ENCODE measurements around the gene NPL. TPM values are rescaled to one million over a fixed set of nuclear protein-coding genes. Genes with fewer than 3 reads are reported as not detected.

NPL gene
- polyA plus RNA-seq, 1 of the 3 experiments (the other 2 are of a cell fraction): 1.5 TPM

Other genes starting within 250 kb of the NPL start
- gene RNASEL, start 200.5 kb upstream of the NPL start, polyA plus RNA-seq (2012; rRNA removed): not detected in 2 replicates
- gene RGS16, start 185.4 kb upstream of the NPL start, polyA plus RNA-seq (2012; rRNA removed): 0.79 and 1.7 TPM in 2 replicates
- not detected in 2 replicates for gene RGS8, start 105.2 kb upstream of the NPL start, polyA plus RNA-seq (2012; rRNA removed)
- gene DHX9, start 49.6 kb downstream of the NPL start, polyA plus RNA-seq (2012; rRNA removed): 145 and 170 TPM in 2 replicates
- not detected in 2 replicates for gene SHCBP1L, start 163.4 kb downstream of the NPL start, polyA plus RNA-seq (2012; rRNA removed)
- gene LAMC1, start 233.6 kb downstream of the NPL start, polyA plus RNA-seq (2012; rRNA removed): 90.4 and 101 TPM in 2 replicates